ENCODE data around the gene IL21. TPM values are rescaled to one million over a fixed set of nuclear protein-coding genes. Genes with fewer than 3 reads are reported as not detected.

IL21 gene
- total and polyA plus RNA-seq, 2 donors (not counting 1 experiment from before 2014, with no cell fraction given) = not detected

DNA sequence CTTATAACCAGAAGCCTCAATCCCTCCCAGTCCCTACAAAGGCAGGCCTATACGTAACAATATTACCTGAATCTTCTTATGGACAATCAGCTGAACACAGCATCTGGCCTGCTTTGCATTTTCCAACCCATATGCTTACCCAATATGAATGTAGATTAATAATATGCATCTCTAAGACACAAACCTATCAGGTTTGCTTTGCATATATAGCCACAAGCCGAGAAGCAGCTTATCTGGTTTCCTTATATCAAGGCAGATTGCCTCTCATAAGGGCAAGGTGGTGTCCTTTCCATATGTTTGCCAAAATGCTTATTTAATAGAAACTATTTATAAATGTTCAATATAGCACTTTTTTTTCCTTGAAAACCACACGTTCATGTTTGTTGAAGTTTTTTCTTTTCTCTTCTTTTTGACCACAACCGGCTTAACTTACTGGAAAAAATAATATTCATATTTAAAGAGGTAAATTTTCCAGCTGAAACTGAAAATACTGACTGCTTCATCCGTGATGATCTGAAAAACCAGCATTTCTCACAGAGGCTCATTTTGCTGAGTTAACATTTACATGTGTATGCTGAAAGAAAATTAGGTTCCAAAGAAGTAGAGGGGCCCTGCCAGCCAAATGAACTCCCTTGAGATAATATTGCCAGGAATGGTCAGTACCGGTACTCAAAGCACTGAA, 3.8 kb downstream of the IL21 start:
- ATAC-seq (ENCODE audit: low read depth) = no peak
- no peak overlapping the region for H3K9ac ChIP-seq (ENCODE audit: low read length)
- Mint-ChIP-seq H3K27me3 (no peaks in the 10 kb centered on the region), H3K9me3 (ENCODE audit: insufficient read depth) (no peaks in the 10 kb centered on the region), H3K27ac (no peak overlapping the region), H3K4me1 (no peaks in the 10 kb centered on the region), H3K4me3 (no peak overlapping the region)
- ChIA-PET CTCF (interaction anchor here (0.6 kb wide), 1 partner anchor 268 kb away, joined by 3 read pairs; no protein-coding TSS in a partner anchor), POLR2A (no interaction called here)
- intact Hi-C loops (cut with micrococcal nuclease) = no loop called here
- no peak overlapping the region for H3K27ac ChIP-seq (ENCODE audit: low read length in 2 of 2)
- no CpG with 5 or more reads among the region's 6 CpGs for WGBS (ENCODE audit: insufficient coverage)
- H3K36me3 ChIP-seq (replicated peaks in 1 of 2; ENCODE audit: control extremely low read depth in 1 of 2, control insufficient read depth in 1 of 2, extremely low read depth in 1 of 2, insufficient read depth in 2 of 2, low read length in 1 of 2) = no peaks in the 10 kb centered on the region
- no peaks in the 10 kb centered on the region for H3K79me2 ChIP-seq (ENCODE audit: control insufficient read depth, insufficient read depth, low read length)
- no peaks in the 10 kb centered on the region for H3K9me3 ChIP-seq (ENCODE audit: control extremely low read depth in 1 of 3, control insufficient read depth in 2 of 3, insufficient read depth in 1 of 3, low read length in 2 of 3)
- H3K4me1 ChIP-seq (ENCODE audit: control insufficient read depth in 2 of 2, insufficient read depth in 2 of 2, low read length in 2 of 2) = no peaks in the 10 kb centered on the region
- H3K4me3 ChIP-seq (ENCODE audit: control extremely low read depth in 1 of 5, extremely low read depth in 1 of 5, insufficient read depth in 1 of 5, low read depth in 2 of 5, low read length in 4 of 5) = no peak overlapping the region
- no peak overlapping the region for H2AFZ ChIP-seq (ENCODE audit: insufficient read depth, low read depth, low read length, poor library complexity, severe bottlenecking)
- H3K27me3 ChIP-seq (replicated peaks in 1 of 4; ENCODE audit: control extremely low read depth in 1 of 4, control insufficient read depth in 3 of 4, insufficient read depth in 4 of 4, low read length in 3 of 4) = no peaks in the 10 kb centered on the region
- H4K20me1 ChIP-seq (ENCODE audit: control insufficient read depth, insufficient read depth, low read length, poor library complexity, severe bottlenecking) = no peaks in the 10 kb centered on the region
- no peak for TF ChIP-seq EZH2 (IDR thresholded peaks at IDR 0.05; ENCODE audit: borderline replicate concordance, insufficient read depth, low read depth, low read length, poor library complexity, severe bottlenecking)
- TF ChIP-seq, protein P1, sequence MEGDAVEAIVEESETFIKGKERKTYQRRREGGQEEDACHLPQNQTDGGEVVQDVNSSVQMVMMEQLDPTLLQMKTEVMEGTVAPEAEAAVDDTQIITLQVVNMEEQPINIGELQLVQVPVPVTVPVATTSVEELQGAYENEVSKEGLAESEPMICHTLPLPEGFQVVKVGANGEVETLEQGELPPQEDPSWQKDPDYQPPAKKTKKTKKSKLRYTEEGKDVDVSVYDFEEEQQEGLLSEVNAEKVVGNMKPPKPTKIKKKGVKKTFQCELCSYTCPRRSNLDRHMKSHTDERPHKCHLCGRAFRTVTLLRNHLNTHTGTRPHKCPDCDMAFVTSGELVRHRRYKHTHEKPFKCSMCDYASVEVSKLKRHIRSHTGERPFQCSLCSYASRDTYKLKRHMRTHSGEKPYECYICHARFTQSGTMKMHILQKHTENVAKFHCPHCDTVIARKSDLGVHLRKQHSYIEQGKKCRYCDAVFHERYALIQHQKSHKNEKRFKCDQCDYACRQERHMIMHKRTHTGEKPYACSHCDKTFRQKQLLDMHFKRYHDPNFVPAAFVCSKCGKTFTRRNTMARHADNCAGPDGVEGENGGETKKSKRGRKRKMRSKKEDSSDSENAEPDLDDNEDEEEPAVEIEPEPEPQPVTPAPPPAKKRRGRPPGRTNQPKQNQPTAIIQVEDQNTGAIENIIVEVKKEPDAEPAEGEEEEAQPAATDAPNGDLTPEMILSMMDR (IDR thresholded peaks at IDR 0.05) = no peak
- no peak overlapping the region for H3K4me2 ChIP-seq (replicated peaks; ENCODE audit: low read depth, low read length, poor library complexity, severe bottlenecking)
- no peak for DNase-seq

DNA sequence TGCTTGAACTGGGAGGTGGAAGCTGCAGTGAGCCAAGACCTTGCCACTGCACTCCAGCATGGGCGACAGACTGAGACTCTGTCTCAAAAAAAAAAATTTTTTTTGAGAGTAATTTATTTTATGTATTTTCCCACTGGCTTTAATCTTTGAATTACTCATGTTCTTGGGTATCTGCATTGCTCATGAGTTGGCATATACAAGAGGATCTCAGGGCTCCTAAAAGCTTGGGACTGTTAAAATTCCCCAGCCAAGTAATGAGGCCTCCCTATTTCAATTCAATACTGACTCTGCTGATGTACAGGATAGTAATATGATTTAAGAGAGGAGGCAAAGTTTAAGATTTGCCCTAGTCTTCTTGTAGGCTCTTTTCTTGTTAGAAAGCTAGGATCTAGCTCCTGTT, 6.2 kb downstream of the IL21 start:
- intact Hi-C loops (cut with micrococcal nuclease) = no loop called here
- Histone ChIP-seq H3K4me1 (ENCODE audit: control insufficient read depth in 2 of 2, insufficient read depth in 2 of 2, low read length in 2 of 2) (no peaks in the 10 kb centered on the region), H3K4me3 (ENCODE audit: control extremely low read depth in 1 of 5, extremely low read depth in 1 of 5, insufficient read depth in 1 of 5, low read depth in 2 of 5, low read length in 4 of 5) (no peak overlapping the region), H3K4me2 (replicated peaks; ENCODE audit: low read depth, low read length, poor library complexity, severe bottlenecking) (no peak overlapping the region), H3K9ac (ENCODE audit: low read length) (no peak overlapping the region), H3K9me3 (ENCODE audit: control extremely low read depth in 1 of 3, control insufficient read depth in 2 of 3, insufficient read depth in 1 of 3, low read length in 2 of 3) (no peaks in the 10 kb centered on the region), H4K20me1 (ENCODE audit: control insufficient read depth, insufficient read depth, low read length, poor library complexity, severe bottlenecking) (no peaks in the 10 kb centered on the region), H3K36me3 (replicated peaks in 1 of 2; ENCODE audit: control extremely low read depth in 1 of 2, control insufficient read depth in 1 of 2, extremely low read depth in 1 of 2, insufficient read depth in 2 of 2, low read length in 1 of 2) (no peaks in the 10 kb centered on the region), H3K79me2 (ENCODE audit: control insufficient read depth, insufficient read depth, low read length) (no peaks in the 10 kb centered on the region), H3K27ac (ENCODE audit: low read length in 2 of 2) (no peak overlapping the region), H3K27me3 (replicated peaks in 1 of 4; ENCODE audit: control extremely low read depth in 1 of 4, control insufficient read depth in 3 of 4, insufficient read depth in 4 of 4, low read length in 3 of 4) (no peaks in the 10 kb centered on the region), H2AFZ (ENCODE audit: insufficient read depth, low read depth, low read length, poor library complexity, severe bottlenecking) (no peak overlapping the region)
- H3K4me3 Mint-ChIP-seq = no peak overlapping the region
- no peak overlapping the region for H3K27ac Mint-ChIP-seq
- POLR2A ChIA-PET = no interaction called here
- no peaks in the 10 kb centered on the region for H3K4me1 Mint-ChIP-seq
- no CpG with 5 or more reads among the region's 1 CpG for WGBS (ENCODE audit: insufficient coverage)
- TF ChIP-seq EZH2 (IDR thresholded peaks at IDR 0.05; ENCODE audit: borderline replicate concordance, insufficient read depth, low read depth, low read length, poor library complexity, severe bottlenecking) = no peak
- TF ChIP-seq, protein P1 (IDR thresholded peaks at IDR 0.05) = no peak
- peaks cover 3% of the 10 kb centered on the region for H3K27me3 Mint-ChIP-seq
- CTCF ChIA-PET = no interaction called here
- ATAC-seq (ENCODE audit: low read depth) = no peak
- no peak for DNase-seq
- H3K9me3 Mint-ChIP-seq (ENCODE audit: insufficient read depth) = no peaks in the 10 kb centered on the region
